Neural cell (in vitro differentiated cells): Measurements from ENCODE around the gene STK40.

Experiments used
- EP300 ChIP-seq: fragments of 450-650 bp; conservative IDR thresholded peaks from 2 replicates; pipeline ENCODE4 v1.6.1; 2014; ENCODE audit warnings: antibody characterized with exemption, mild to moderate bottlenecking, moderate library complexity; ENCODE audit not compliant: poor library complexity, severe bottlenecking
- EZH2 ChIP-seq: fragments of 200-600, 300-800 bp; shearing (Covaris generic), sonication (generic); IDR thresholded peaks from 2 replicates; pipeline ENCODE4 v1.6.1; 2014; ENCODE audit warnings: antibody characterized with exemption, low read length, borderline replicate concordance, mild to moderate bottlenecking; ENCODE audit not compliant: insufficient read depth, poor library complexity, severe bottlenecking
- POLR2AphosphoS5 ChIP-seq: IDR thresholded peaks from 2 replicates; pipeline ENCODE4 v1.6.1; 2012
- RAD21 ChIP-seq: fragments of 450-650 bp; conservative IDR thresholded peaks from 2 replicates; pipeline ENCODE4 v1.6.1; 2014; ENCODE audit warnings: antibody characterized with exemption, mild to moderate bottlenecking, moderate library complexity
- SMC3 ChIP-seq: fragments of 450-650 bp; conservative IDR thresholded peaks from 2 replicates; pipeline ENCODE4 v1.6.1; 2014; ENCODE audit warnings: antibody characterized with exemption, mild to moderate bottlenecking, moderate library complexity; ENCODE audit not compliant: poor library complexity
- TAF1 ChIP-seq: IDR thresholded peaks from 2 replicates; pipeline ENCODE4 v1.6.1; 2012; ENCODE audit warnings: low read depth
- TF ChIP-seq, protein P1 (sequence below): fragments of 450-650 bp; IDR thresholded peaks from 2 replicates; pipeline ENCODE4 v1.5.1; 2014; ENCODE audit warnings: antibody characterized with exemption, mild to moderate bottlenecking, moderate library complexity; ENCODE audit not compliant: poor library complexity, severe bottlenecking
- TF ChIP-seq, protein P2 (sequence below): IDR thresholded peaks from 2 replicates; pipeline ENCODE4 v1.6.1; 2012; ENCODE audit warnings: borderline replicate concordance

DNA sequence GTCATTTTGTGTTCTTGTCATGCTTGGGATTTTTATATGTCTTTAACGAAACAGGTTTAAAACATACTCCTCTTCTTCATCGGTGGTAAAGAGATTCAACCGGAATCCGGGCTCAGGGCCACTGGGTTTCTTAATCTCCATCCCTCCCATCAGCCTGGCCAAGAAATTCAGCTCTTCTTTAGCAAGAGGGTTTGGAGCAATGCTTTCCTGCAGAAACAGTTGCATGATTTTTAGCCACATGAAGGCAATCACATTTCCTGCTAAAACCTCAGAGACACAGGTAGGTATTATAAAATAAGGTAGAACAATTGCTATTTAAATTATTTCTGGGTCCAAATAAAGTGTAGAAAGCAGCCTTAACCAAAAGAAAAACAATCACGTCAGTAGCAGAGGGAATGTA is 34.7 kb upstream of the STK40 start:
- TF ChIP-seq SMC3 (no peak), RAD21 (no peak), EZH2 (no peak), POLR2AphosphoS5 (no peak), TAF1 (no peak), EP300 (no peak)
- TF ChIP-seq, protein P1, sequence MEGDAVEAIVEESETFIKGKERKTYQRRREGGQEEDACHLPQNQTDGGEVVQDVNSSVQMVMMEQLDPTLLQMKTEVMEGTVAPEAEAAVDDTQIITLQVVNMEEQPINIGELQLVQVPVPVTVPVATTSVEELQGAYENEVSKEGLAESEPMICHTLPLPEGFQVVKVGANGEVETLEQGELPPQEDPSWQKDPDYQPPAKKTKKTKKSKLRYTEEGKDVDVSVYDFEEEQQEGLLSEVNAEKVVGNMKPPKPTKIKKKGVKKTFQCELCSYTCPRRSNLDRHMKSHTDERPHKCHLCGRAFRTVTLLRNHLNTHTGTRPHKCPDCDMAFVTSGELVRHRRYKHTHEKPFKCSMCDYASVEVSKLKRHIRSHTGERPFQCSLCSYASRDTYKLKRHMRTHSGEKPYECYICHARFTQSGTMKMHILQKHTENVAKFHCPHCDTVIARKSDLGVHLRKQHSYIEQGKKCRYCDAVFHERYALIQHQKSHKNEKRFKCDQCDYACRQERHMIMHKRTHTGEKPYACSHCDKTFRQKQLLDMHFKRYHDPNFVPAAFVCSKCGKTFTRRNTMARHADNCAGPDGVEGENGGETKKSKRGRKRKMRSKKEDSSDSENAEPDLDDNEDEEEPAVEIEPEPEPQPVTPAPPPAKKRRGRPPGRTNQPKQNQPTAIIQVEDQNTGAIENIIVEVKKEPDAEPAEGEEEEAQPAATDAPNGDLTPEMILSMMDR = no peak
- TF ChIP-seq, protein P2, sequence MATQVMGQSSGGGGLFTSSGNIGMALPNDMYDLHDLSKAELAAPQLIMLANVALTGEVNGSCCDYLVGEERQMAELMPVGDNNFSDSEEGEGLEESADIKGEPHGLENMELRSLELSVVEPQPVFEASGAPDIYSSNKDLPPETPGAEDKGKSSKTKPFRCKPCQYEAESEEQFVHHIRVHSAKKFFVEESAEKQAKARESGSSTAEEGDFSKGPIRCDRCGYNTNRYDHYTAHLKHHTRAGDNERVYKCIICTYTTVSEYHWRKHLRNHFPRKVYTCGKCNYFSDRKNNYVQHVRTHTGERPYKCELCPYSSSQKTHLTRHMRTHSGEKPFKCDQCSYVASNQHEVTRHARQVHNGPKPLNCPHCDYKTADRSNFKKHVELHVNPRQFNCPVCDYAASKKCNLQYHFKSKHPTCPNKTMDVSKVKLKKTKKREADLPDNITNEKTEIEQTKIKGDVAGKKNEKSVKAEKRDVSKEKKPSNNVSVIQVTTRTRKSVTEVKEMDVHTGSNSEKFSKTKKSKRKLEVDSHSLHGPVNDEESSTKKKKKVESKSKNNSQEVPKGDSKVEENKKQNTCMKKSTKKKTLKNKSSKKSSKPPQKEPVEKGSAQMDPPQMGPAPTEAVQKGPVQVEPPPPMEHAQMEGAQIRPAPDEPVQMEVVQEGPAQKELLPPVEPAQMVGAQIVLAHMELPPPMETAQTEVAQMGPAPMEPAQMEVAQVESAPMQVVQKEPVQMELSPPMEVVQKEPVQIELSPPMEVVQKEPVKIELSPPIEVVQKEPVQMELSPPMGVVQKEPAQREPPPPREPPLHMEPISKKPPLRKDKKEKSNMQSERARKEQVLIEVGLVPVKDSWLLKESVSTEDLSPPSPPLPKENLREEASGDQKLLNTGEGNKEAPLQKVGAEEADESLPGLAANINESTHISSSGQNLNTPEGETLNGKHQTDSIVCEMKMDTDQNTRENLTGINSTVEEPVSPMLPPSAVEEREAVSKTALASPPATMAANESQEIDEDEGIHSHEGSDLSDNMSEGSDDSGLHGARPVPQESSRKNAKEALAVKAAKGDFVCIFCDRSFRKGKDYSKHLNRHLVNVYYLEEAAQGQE = no peak
